Activated CD8-positive, alpha-beta memory T cell treated with anti-CD3 and anti-CD28 coated beads, Interleukin-2, amount 10 ng/mL, durations not matched to agents 7 days and 5 days (primary cell): ENCODE data around the gene WIPF3. TPM values are rescaled to one million over a fixed set of nuclear protein-coding genes. Genes with fewer than 3 reads are reported as not detected.
A peak's percentile ranks its signal among the peaks of the same experiment; 100 is the strongest.

Experiments used
- ATAC-seq: fragments of 150-1000 bp; cut with Tn5 transposase; one replicate; pipeline ENCODE4 v1.10.0; 2021; ENCODE audit warnings: moderate library complexity
- CTCF ChIA-PET: fragments of 350-600 bp; sonication (Branson Sonifier 250); formaldehyde crosslinking; loops from one replicate; lab custom pipeline; 2021; ENCODE audit warnings: antibody characterized with exemption; lab: Charles Lee
- DNase-seq: peaks from one replicate; pipeline ENCODE4 v3.0.0-alpha.2; 2020
- H3K27ac Mint-ChIP-seq: one replicate; pipeline ENCODE4 v1.8.0; 2021; ENCODE audit warnings: mild to moderate bottlenecking, mixed read lengths
- H3K27me3 Mint-ChIP-seq: one replicate; pipeline ENCODE4 v1.8.0; 2021; ENCODE audit warnings: mixed read lengths
- H3K36me3 Mint-ChIP-seq: one replicate; pipeline ENCODE4 v1.8.0; 2021; ENCODE audit warnings: mild to moderate bottlenecking, mixed read lengths
- H3K4me1 Mint-ChIP-seq: one replicate; pipeline ENCODE4 v1.8.0; 2021; ENCODE audit warnings: mixed read lengths
- H3K4me3 Mint-ChIP-seq: one replicate; pipeline ENCODE4 v1.8.0; 2021; ENCODE audit warnings: mild to moderate bottlenecking, moderate library complexity, mixed read lengths
- H3K9me3 Mint-ChIP-seq: one replicate; pipeline ENCODE4 v1.8.0; 2022; ENCODE audit warnings: low read depth, mixed read lengths
- total RNA-seq, 2 experiments: library from RNA; stranded (reverse); gene quantifications; one replicate each; pipeline ENCODE4 v1.2.3, GENCODE V29; 2021

WIPF3 gene, protein sequence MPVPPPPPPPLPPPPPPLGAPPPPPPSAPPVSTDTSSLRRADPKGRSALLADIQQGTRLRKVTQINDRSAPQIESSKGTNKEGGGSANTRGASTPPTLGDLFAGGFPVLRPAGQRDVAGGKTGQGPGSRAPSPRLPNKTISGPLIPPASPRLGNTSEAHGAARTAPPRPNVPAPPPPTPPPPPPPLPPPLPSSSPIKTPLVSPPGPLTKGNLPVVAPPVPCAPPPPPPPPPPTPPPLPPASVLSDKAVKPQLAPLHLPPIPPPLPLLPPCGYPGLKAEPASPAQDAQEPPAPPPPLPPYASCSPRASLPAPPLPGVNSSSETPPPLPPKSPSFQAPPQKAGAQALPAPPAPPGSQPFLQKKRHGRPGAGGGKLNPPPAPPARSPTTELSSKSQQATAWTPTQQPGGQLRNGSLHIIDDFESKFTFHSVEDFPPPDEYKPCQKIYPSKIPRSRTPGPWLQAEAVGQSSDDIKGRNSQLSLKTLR
- total RNA-seq: not detected

DNA sequence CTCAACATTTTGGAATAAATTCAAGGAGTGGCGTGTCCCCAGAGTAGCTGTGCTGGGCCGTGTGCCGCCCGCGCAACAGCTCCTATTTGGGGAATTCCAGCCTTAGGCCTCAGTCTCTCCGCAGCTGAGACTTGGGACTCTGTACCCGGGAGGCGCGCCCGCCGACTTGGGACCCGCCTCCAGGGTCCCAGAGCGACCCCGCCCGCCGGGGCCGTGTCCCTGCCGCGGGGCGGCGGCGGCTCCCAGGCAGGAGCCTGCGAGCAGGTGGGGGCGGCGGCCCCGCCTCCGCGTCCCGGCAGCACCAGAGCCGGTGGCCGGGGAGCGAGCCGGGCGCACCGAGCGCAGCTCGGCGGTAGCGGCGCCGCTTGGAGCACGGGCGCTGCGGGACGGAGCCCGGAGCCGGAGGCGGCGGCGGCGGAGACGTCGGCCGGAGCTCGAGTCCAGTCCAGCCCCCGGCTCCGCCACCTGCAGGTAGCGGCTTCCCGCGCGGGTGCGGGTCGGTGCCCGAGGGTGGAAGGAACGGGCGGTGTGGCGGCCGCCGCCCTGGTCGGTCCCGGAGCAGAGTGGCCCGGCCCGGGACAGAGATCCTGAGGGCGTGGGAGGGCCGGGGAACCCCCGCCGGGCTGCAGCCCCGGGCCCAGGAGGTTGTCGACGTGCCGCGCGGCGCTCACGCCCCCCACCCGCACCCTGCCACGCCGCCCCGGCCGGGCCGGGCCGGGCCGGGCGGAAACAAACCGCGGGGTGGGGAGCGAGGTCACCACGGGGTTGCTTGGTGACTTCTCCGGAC is at the start of gene WIPF3:
WIPF3 (plus strand) TSS at position 301 of the 787 bp plus-strand sequence. CDS start 28,217 bp downstream, outside the sequence.
- DNase-seq: no peak
- H3K27ac Mint-ChIP-seq: no peak within 1 kb of the TSS
- H3K36me3 Mint-ChIP-seq: no peaks in the 10 kb centered on the region
- H3K4me1 Mint-ChIP-seq: peaks cover 7% of the 10 kb centered on the region
- H3K27me3 Mint-ChIP-seq: peaks cover 76% of the 10 kb centered on the region
- ATAC-seq: peak; percentile 40
- CTCF ChIA-PET: no interaction called here
- no peak within 1 kb of the TSS for H3K4me3 Mint-ChIP-seq
- H3K9me3 Mint-ChIP-seq: no peaks in the 10 kb centered on the region

DNA sequence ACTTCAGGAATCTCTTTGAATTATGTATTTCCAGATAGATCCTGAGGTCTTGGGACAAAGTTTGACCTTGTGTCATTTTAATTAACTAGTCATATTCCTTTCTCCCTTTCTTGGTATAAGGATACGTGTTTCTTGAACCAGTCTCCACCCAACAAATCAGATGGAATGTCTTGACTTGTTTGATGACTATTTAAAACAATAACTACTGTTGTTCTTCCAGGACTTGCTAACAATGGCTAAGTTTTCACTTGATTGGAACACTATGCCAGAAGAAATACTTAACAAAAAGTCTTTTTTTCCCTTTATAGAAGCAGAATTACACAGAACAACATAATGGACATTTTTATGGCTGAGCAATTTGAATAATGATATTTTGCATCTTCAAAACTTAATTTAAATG is 43.0 kb upstream of the WIPF3 start:
- ATAC-seq (no peak), DNase-seq (no peak)
- Mint-ChIP-seq H3K27me3 (peaks cover 25% of the 10 kb centered on the region), H3K27ac (no peak overlapping the region), H3K36me3 (no peaks in the 10 kb centered on the region), H3K4me1 (no peaks in the 10 kb centered on the region), H3K4me3 (no peak overlapping the region), H3K9me3 (no peaks in the 10 kb centered on the region)
- CTCF ChIA-PET: no interaction called here

DNA sequence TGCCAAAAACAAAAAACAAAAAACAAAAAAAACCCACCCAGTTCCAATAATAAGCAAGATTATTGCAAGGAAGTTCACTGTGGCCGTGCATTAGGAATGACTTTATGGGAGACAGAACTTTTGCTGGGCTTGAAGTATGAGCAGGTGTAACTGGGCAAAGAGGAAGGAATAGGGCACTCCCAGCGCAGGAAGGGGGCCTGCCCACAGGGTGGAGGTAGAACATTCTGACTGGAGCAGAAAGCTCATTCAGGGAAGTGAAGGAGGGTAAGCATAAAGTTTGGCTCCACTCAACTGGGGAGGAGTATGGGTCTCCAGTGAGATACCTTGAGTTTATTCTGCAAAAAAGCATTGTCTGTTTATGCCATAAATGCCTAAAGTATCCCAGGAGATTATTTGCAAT is 42.1 kb upstream of the WIPF3 start:
- no peaks in the 10 kb centered on the region for H3K9me3 Mint-ChIP-seq
- no peak overlapping the region for H3K27ac Mint-ChIP-seq
- no peaks in the 10 kb centered on the region for H3K4me1 Mint-ChIP-seq
- H3K27me3 Mint-ChIP-seq: peaks cover 29% of the 10 kb centered on the region
- CTCF ChIA-PET: no interaction called here
- H3K4me3 Mint-ChIP-seq: no peak overlapping the region
- H3K36me3 Mint-ChIP-seq: no peaks in the 10 kb centered on the region
- no peak for DNase-seq
- no peak for ATAC-seq

DNA sequence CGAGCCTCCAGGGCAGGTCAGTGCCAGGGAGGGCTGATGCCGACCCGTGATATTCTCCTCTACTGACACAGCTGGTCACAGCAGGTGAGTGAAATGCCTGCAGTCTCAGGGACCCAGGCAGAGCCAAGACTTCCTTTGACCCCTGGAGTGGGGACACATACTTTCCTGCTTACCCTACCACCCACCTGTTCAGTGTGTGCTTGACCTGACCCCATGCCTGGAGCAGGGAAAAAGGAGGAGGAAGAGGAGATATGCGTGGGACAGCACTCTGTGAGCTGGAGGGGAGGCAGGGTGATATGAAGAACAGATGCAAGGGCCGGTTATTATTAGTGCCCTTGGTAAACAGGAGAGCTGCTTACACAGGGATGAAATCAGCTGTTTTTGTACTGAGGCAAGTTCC is 40.8 kb upstream of the WIPF3 start:
- Mint-ChIP-seq H3K4me3 (no peak overlapping the region), H3K27ac (no peak overlapping the region), H3K27me3 (peaks cover 29% of the 10 kb centered on the region), H3K4me1 (no peaks in the 10 kb centered on the region), H3K36me3 (no peaks in the 10 kb centered on the region), H3K9me3 (no peaks in the 10 kb centered on the region)
- DNase-seq (no peak), ATAC-seq (no peak)
- CTCF ChIA-PET: no interaction called here

DNA sequence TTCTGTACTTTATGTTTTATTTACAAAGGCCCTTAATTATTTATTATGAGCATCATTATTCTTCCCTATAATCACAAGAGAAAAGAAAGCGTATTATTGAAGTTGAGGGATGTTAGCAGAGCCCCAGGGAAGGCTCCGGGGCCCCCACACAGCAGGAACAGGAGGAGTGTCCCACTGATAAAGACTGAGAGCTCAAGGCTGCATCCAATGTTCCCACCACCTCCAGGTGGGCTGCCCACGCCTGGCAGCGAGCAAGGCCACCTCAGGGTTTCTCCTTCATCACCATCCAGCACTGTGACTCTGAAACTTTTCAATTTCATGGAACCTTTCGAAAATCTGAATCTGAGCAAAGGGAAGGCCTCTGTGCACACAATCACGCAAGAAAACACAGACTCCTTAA is 35.9 kb upstream of the WIPF3 start:
- no peaks in the 10 kb centered on the region for H3K4me1 Mint-ChIP-seq
- CTCF ChIA-PET: no interaction called here
- H3K36me3 Mint-ChIP-seq: no peaks in the 10 kb centered on the region
- H3K4me3 Mint-ChIP-seq: no peak overlapping the region
- ATAC-seq (no peak), DNase-seq (no peak)
- H3K27me3 Mint-ChIP-seq: peaks cover 26% of the 10 kb centered on the region
- H3K27ac Mint-ChIP-seq: no peak overlapping the region
- H3K9me3 Mint-ChIP-seq: no peaks in the 10 kb centered on the region

DNA sequence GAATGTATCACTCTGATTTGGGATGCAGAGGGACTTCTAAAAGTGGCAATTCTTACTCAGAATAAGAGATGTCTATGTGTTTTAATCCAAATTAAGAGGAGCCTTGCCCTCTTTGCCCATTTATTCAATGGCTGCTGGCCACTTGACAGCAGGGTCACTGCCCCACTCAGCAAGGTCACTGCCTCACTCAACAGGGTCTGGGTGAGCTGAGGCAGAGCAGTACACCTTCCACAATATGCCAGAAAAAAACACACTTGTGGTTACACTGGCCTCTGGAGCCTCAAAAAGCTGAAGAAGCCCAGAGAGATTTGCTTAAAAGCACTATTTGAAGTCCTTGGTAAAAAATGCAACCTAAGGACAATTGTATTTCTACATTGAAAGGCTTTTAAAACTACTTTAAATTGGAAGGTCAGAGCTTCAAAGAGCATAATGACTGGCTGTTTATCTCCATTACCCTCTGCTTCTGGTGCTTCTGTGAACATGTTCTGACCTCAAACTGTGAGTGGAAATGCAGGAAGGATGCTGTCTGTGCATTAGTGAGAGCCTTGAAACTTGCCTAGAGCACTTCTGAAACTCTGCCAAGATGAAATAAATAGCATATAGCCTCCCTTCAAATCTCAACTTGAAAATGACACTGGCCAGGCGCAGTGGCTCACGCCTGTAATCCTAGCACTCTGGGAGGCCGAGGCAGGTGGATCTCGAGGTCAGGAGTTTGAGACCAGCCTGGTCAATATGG is 35.1 kb upstream of the WIPF3 start:
- H3K4me1 Mint-ChIP-seq: no peaks in the 10 kb centered on the region
- H3K27me3 Mint-ChIP-seq: peaks cover 20% of the 10 kb centered on the region
- no peak overlapping the region for H3K27ac Mint-ChIP-seq
- no peak for DNase-seq
- no peaks in the 10 kb centered on the region for H3K9me3 Mint-ChIP-seq
- ATAC-seq: no peak
- no peak overlapping the region for H3K4me3 Mint-ChIP-seq
- CTCF ChIA-PET: no interaction called here
- no peaks in the 10 kb centered on the region for H3K36me3 Mint-ChIP-seq

DNA sequence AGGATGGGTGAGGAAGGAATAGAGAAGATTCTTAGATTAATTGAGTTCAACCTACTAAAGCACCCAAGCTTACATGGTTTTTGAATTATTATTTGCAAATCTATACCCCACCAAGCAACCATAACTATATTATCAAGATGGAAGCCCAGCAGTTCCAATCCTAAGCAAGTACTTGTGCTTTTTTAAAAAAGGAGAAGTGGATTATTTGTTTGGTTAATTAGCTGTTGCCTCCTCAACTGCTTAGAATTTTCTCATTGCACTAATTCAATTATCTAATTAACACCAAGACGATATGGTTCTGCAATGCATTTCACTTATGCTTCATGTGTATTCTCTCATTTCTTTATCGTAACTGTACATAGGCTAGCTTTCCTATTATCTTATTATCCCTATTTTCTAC is 27.3 kb upstream of the WIPF3 start:
- Mint-ChIP-seq H3K4me3 (no peak overlapping the region), H3K27ac (no peak overlapping the region), H3K9me3 (no peaks in the 10 kb centered on the region), H3K4me1 (no peaks in the 10 kb centered on the region), H3K36me3 (no peaks in the 10 kb centered on the region), H3K27me3 (peaks cover 36% of the 10 kb centered on the region)
- ATAC-seq: no peak
- DNase-seq: no peak
- CTCF ChIA-PET: no interaction called here

DNA sequence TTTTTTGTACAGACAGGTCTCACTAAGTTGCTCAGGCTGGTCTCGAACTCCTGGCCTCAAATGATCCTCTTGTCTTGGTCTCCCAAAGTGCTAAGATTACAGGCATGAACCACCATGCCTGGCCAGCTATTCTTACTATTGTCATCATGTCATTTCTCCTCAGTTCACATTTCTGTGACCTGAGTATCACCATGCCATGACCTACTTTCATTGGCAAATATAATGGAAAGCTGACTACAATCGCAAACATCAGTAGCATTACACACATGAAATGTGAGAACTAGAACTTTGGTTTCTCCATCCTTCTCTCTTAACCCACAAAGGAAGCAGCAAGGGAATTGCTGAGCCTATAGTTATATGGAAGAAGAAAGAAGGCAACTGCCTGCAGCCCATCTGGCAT is 26.0 kb upstream of the WIPF3 start:
- no peaks in the 10 kb centered on the region for H3K36me3 Mint-ChIP-seq
- no peak overlapping the region for H3K27ac Mint-ChIP-seq
- no peak overlapping the region for H3K4me3 Mint-ChIP-seq
- CTCF ChIA-PET: no interaction called here
- no peak for ATAC-seq
- no peaks in the 10 kb centered on the region for H3K4me1 Mint-ChIP-seq
- no peaks in the 10 kb centered on the region for H3K9me3 Mint-ChIP-seq
- DNase-seq: no peak
- peaks cover 32% of the 10 kb centered on the region for H3K27me3 Mint-ChIP-seq

DNA sequence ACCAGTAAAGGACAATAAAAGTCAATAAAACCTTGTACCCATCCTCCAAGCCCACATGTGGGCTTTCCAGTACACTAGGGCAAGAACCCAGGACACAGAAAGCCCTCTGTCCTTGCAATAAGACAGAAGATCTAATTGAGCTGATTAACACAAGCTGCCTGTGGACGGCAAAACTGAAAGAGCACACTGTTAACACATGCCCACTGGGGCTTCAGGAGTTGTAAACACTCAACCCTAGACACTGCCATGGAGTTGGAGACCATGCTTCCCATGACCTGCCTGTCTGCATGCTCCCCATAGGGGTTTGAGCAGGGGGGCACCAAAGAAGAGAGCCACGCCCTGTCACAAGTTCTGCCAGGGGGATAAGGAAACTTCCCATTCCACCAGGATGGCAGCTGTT is 22.6 kb upstream of the WIPF3 start:
- no peak overlapping the region for H3K4me3 Mint-ChIP-seq
- no peaks in the 10 kb centered on the region for H3K4me1 Mint-ChIP-seq
- no peaks in the 10 kb centered on the region for H3K9me3 Mint-ChIP-seq
- H3K36me3 Mint-ChIP-seq: no peaks in the 10 kb centered on the region
- ATAC-seq (no peak), DNase-seq (no peak)
- H3K27me3 Mint-ChIP-seq: peaks cover 11% of the 10 kb centered on the region
- H3K27ac Mint-ChIP-seq: no peak overlapping the region
- CTCF ChIA-PET: no interaction called here

DNA sequence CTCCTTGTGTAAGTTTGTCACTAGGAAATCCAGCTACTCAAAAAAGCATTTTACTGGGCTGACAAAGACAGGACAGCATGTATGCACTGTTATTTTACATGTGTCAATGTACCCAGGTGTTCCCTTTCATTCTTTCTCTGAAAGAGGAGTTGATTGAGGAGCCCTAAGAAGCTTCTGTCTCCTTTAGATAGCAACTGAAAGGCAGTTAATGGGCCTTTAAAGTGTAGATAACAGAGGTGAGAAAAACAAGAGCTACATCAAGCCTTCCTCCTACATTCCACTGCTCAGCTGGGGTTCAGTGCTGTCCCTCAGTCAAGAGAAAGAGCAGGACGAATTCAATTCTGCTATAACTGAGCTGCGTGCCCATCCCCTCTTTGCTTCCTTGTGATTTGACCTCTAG is 12.8 kb upstream of the WIPF3 start:
- H3K36me3 Mint-ChIP-seq: no peaks in the 10 kb centered on the region
- CTCF ChIA-PET: interaction anchor here (1.4 kb wide), 1 partner anchor 128 kb away, joined by 3 read pairs; no protein-coding TSS in a partner anchor
- peaks cover 12% of the 10 kb centered on the region for H3K27me3 Mint-ChIP-seq
- no peak overlapping the region for H3K4me3 Mint-ChIP-seq
- no peak for ATAC-seq
- H3K27ac Mint-ChIP-seq: no peak overlapping the region
- DNase-seq: no peak
- H3K9me3 Mint-ChIP-seq: no peaks in the 10 kb centered on the region
- no peaks in the 10 kb centered on the region for H3K4me1 Mint-ChIP-seq

DNA sequence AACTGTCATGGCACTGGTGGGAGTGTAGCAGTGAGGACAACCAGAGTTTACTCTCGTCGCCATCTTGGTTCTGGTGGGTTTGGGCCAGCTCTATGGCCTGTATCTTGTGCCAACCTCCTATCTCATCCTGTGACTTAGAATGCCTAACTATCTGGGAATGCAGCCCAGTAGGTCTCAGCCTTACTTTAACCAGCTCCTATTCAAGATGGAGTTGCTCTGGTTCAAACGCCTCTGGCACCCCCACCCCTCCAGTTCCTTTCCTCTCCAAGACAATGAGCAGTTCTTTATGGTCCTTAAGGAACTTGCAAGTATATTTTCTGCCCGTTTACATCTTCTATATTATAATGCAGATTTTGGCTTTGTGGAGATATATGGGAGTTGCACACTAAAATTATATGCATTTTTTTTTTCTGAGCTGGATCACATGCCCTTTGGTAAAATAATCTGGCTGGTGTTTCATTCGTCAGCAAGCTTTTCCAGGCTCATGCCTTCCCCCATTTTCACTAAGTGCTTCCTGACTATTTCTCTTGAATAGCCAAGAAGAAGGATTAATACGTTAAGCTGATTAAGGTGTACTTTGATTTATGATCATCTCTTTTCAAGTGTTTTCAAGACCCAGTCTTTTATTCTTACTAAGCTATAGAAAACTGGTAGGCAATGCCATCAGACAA is 11.2 kb upstream of the WIPF3 start:
- Mint-ChIP-seq H3K4me1 (no peaks in the 10 kb centered on the region), H3K27ac (no peak overlapping the region), H3K27me3 (peaks cover 16% of the 10 kb centered on the region), H3K36me3 (no peaks in the 10 kb centered on the region), H3K9me3 (no peaks in the 10 kb centered on the region), H3K4me3 (no peak overlapping the region)
- CTCF ChIA-PET: no interaction called here
- DNase-seq (no peak), ATAC-seq (no peak)

DNA sequence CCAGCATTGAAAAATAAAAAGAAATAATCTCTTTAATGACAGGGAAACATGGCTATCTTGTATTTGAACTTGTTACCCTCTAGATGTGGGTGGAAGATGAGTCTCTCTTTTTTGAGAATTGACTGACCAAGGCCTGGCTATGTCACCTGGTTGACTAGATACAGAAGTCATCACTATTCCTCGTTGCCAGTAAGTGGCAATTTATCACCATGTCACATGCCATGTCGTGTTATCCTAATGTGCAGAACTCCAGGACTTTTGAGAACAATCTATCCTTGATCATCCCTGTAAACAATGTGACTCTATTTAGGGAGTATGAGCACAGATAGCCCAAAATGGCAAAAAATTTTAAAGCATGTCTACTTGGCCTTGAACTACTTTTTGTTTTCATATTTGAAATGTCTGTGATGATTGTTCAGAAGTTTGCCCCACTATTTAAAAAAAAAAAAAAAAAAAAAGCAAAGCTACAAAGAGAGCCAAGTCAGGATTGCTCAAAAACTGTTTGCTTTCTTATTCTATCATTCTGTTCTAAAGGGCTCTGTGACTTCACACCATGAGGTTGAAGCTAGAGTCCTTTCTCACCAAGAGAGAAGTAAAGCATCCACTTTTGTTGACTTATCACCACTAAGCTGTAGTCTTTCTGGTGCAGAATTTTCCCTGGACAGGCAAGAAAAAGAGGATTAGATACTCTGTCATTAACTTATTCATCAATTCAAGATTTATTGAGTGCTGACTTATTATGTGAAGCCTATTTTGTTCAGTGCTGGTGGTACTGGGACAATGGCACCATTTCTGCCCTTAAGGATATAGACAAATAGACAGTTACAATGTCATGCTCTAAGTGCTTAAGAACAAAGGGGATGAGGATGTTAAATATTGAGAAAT is 10.4 kb upstream of the WIPF3 start:
- no peak for ATAC-seq
- Mint-ChIP-seq H3K27ac (no peak overlapping the region), H3K9me3 (no peaks in the 10 kb centered on the region), H3K36me3 (no peaks in the 10 kb centered on the region), H3K4me3 (no peak overlapping the region), H3K4me1 (no peaks in the 10 kb centered on the region), H3K27me3 (peaks cover 20% of the 10 kb centered on the region)
- CTCF ChIA-PET: no interaction called here
- DNase-seq: no peak
